ENCODE measurements around the gene NEURL1B.

- TF ChIP-seq CTCF (conservative IDR thresholded peaks at IDR 0.05; ENCODE audit: low read length): no peak
- TF ChIP-seq EZH2phosphoT487 (IDR thresholded peaks at IDR 0.05; ENCODE audit: borderline replicate concordance, low read depth, low read length): no peak
These were observed 99.6 kb downstream of the NEURL1B start for GRCh38 chr5:172740428-172741205.
